GM23338 (cell line): Measurements from ENCODE around the gene DTD1. TPM values are rescaled to one million over a fixed set of nuclear protein-coding genes. Genes with fewer than 3 reads are reported as not detected.
A peak's percentile ranks its signal among the peaks of the same experiment; 100 is the strongest.

ENCODE experiments used
- ATAC-seq: fragments of 200-7000 bp; cut with Tn5 transposase; 3 replicates; pipeline ENCODE4 v1.9.1; 2020
- DNase-seq: peaks from one replicate; pipeline ENCODE4 v3.0.0-alpha.2; 2015; ENCODE audit warnings: low spot score
- H2AFZ ChIP-seq: fragments of 200-600 bp; sonication (generic); 2 replicates; pipeline ENCODE4 v1.8.0; 2016; ENCODE audit warnings: antibody characterized with exemption, mild to moderate bottlenecking, moderate library complexity
- H3F3A ChIP-seq: fragments of 200-600 bp; sonication (generic); replicated peaks from 2 replicates; pipeline ENCODE4 v1.8.0; 2017; ENCODE audit warnings: antibody characterized with exemption, mixed run types, low read depth
- H3K27ac ChIP-seq: fragments of 200-600 bp; sonication (generic); 2 replicates; pipeline ENCODE4 v1.6.1; 2016; ENCODE audit warnings: low read depth
- H3K27me3 ChIP-seq: fragments of 200-600 bp; sonication (generic); 2 replicates; pipeline ENCODE4 v1.8.0; 2016; ENCODE audit warnings: mild to moderate bottlenecking, mixed run types, moderate library complexity; ENCODE audit not compliant: insufficient read depth
- H3K36me3 ChIP-seq: fragments of 200-600 bp; sonication (generic); 2 replicates; pipeline ENCODE4 v1.8.0; 2016; ENCODE audit warnings: mild to moderate bottlenecking; ENCODE audit not compliant: insufficient read depth
- H3K4me1 ChIP-seq: fragments of 200-600 bp; sonication (generic); 2 replicates; pipeline ENCODE4 v1.8.0; 2016; ENCODE audit warnings: mild to moderate bottlenecking, moderate library complexity; ENCODE audit not compliant: insufficient read depth
- H3K4me2 ChIP-seq: fragments of 200-600 bp; sonication (generic); 2 replicates; pipeline ENCODE4 v1.7.1; 2017; ENCODE audit warnings: mixed run types
- H3K4me3 ChIP-seq: fragments of 200-600 bp; sonication (generic); 2 replicates; pipeline ENCODE4 v1.6.1; 2016; ENCODE audit warnings: mixed run types
- H3K79me2 ChIP-seq: fragments of 200-600 bp; sonication (generic); replicated peaks from 2 replicates; pipeline ENCODE4 v1.8.0; 2017; ENCODE audit warnings: mild to moderate bottlenecking; ENCODE audit not compliant: insufficient read depth
- H3K9me2 ChIP-seq: fragments of 200-600 bp; sonication (generic); 2 replicates; pipeline ENCODE4 v1.8.0; 2017; ENCODE audit not compliant: insufficient read depth
- H4K20me1 ChIP-seq: fragments of 200-600 bp; sonication (generic); replicated peaks from 2 replicates; pipeline ENCODE4 v1.8.0; 2017; ENCODE audit warnings: mild to moderate bottlenecking; ENCODE audit not compliant: insufficient read depth
- H3K27ac Mint-ChIP-seq: 2 replicates; pipeline ENCODE4 v1.8.0; 2020; ENCODE audit warnings: inconsistent platforms, mild to moderate bottlenecking, moderate library complexity, mixed read lengths
- H3K27me3 Mint-ChIP-seq: 3 replicates; pipeline ENCODE4 v1.8.0; 2022; ENCODE audit warnings: low read depth, mild to moderate bottlenecking, moderate library complexity, mixed read lengths, inconsistent platforms; ENCODE audit not compliant: insufficient read depth, poor library complexity
- H3K36me3 Mint-ChIP-seq: 3 replicates; pipeline ENCODE4 v1.8.0; 2021; ENCODE audit warnings: low read depth, mild to moderate bottlenecking, inconsistent platforms, moderate library complexity, mixed read lengths
- H3K4me1 Mint-ChIP-seq: 3 replicates; pipeline ENCODE4 v1.8.0; 2020; ENCODE audit warnings: mild to moderate bottlenecking, inconsistent platforms, mixed read lengths
- H3K4me3 Mint-ChIP-seq: 3 replicates; pipeline ENCODE4 v1.8.0; 2021; ENCODE audit warnings: moderate library complexity, mild to moderate bottlenecking, inconsistent platforms, mixed read lengths
- H3K9me3 Mint-ChIP-seq: 3 replicates; pipeline ENCODE4 v1.8.0; 2020; ENCODE audit warnings: moderate library complexity, mild to moderate bottlenecking, inconsistent platforms, mixed read lengths
- CREB1 ChIP-seq: fragments of 250-450 bp; sonication (Bioruptor Pico); IDR thresholded peaks from 2 replicates; pipeline ENCODE4 v1.5.0; 2020; ENCODE audit warnings: low read depth, mild to moderate bottlenecking, moderate library complexity
- ETS1 ChIP-seq: IDR thresholded peaks from 2 replicates; pipeline ENCODE4 v1.6.1; 2016; ENCODE audit warnings: antibody characterized with exemption
- EZH2 ChIP-seq: fragments of 200-600 bp; sonication (generic); IDR thresholded peaks from one replicate; pipeline ENCODE4 v1.8.0; 2017; ENCODE audit warnings: antibody characterized with exemption, mild to moderate bottlenecking, low read depth; ENCODE audit not compliant: unreplicated experiment
- EZH2phosphoT487 ChIP-seq: fragments of 200-600 bp; sonication (generic); IDR thresholded peaks from one replicate; pipeline ENCODE4 v1.8.1; 2018; ENCODE audit warnings: antibody characterized with exemption; ENCODE audit not compliant: unreplicated experiment
- JUNB ChIP-seq: IDR thresholded peaks from one replicate; pipeline ENCODE4 v1.6.1; 2016; ENCODE audit warnings: antibody characterized with exemption; ENCODE audit not compliant: unreplicated experiment
- NANOG ChIP-seq: IDR thresholded peaks from 2 replicates; pipeline ENCODE4 v1.6.1; 2016; ENCODE audit warnings: antibody characterized with exemption, borderline replicate concordance
- POLR2AphosphoS5 ChIP-seq: IDR thresholded peaks from 2 replicates; pipeline ENCODE4 v1.6.1; 2016; ENCODE audit warnings: antibody characterized with exemption, low read depth
- REST ChIP-seq: IDR thresholded peaks from one replicate; pipeline ENCODE4 v1.6.1; 2018; ENCODE audit warnings: antibody characterized with exemption; ENCODE audit not compliant: unreplicated experiment
- STAT1 ChIP-seq: IDR thresholded peaks from one replicate; pipeline ENCODE4 v1.6.1; 2016; ENCODE audit warnings: antibody characterized with exemption; ENCODE audit not compliant: unreplicated experiment
- ZNF114 ChIP-seq: fragments of 250-450 bp; sonication (Bioruptor Pico); IDR thresholded peaks from 2 replicates; pipeline ENCODE4 v1.5.0; 2020; ENCODE audit warnings: mild to moderate bottlenecking, moderate library complexity
- ZNF331 ChIP-seq: fragments of 250-450 bp; sonication (Bioruptor Pico); IDR thresholded peaks from 2 replicates; pipeline ENCODE4 v1.5.0; 2020; ENCODE audit warnings: low read depth, mild to moderate bottlenecking, moderate library complexity
- polyA plus RNA-seq: library from polyadenylated mRNA; unstranded; fragments of >200 nt; fragmentation: Nextera tagmentation; extraction: Ambion mirVana; gene quantifications from 2 replicates; pipeline ENCODE4 v1.2.1, GENCODE V29; 2016
- total RNA-seq: library from RNA; depleted of rRNA; stranded (reverse); fragments of >200 nt; shearing (Covaris generic); gene quantifications from 2 replicates; pipeline ENCODE4 v1.2.3, GENCODE V29; 2014
- TF ChIP-seq, protein P1 (sequence below), 2 experiments: fragments of 200-600 bp in 1 of 2; sonication (generic) in 1 of 2; conservative IDR thresholded peaks; 2 replicates each; pipeline versions ENCODE4 v1.5.1 to v1.6.1; 2016 to 2017; ENCODE audit warnings: antibody characterized with exemption in 2 of 2, low read depth in 2 of 2, mild to moderate bottlenecking in 2 of 2, moderate library complexity in 1 of 2
- TF ChIP-seq, protein P2 (sequence below): fragments of 250-450 bp; sonication (Bioruptor Pico); IDR thresholded peaks from 2 replicates; pipeline ENCODE4 v1.5.0; 2020; ENCODE audit warnings: mild to moderate bottlenecking, moderate library complexity

DTD1 gene
- total and polyA plus RNA-seq, 2 experiments from 2014 or later = 69.8 to 74.0 TPM

- H3K9me3 Mint-ChIP-seq = no peaks in the 10 kb centered on the region
- peaks cover 25% of the 10 kb centered on the region for H3K4me1 Mint-ChIP-seq
- no peak for TF ChIP-seq ZNF114 (CRISPR knock-in tag)
- TF ChIP-seq EZH2phosphoT487 = no peak
- no peak for TF ChIP-seq REST
- no peak for TF ChIP-seq CREB1 (CRISPR knock-in tag)
- no peak for TF ChIP-seq STAT1
- no peak for TF ChIP-seq EZH2
- TF ChIP-seq, protein P1, sequence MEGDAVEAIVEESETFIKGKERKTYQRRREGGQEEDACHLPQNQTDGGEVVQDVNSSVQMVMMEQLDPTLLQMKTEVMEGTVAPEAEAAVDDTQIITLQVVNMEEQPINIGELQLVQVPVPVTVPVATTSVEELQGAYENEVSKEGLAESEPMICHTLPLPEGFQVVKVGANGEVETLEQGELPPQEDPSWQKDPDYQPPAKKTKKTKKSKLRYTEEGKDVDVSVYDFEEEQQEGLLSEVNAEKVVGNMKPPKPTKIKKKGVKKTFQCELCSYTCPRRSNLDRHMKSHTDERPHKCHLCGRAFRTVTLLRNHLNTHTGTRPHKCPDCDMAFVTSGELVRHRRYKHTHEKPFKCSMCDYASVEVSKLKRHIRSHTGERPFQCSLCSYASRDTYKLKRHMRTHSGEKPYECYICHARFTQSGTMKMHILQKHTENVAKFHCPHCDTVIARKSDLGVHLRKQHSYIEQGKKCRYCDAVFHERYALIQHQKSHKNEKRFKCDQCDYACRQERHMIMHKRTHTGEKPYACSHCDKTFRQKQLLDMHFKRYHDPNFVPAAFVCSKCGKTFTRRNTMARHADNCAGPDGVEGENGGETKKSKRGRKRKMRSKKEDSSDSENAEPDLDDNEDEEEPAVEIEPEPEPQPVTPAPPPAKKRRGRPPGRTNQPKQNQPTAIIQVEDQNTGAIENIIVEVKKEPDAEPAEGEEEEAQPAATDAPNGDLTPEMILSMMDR (conservative IDR thresholded peaks at IDR 0.05; ENCODE audit: low read depth in 2 of 2) = no peak
- no peak for TF ChIP-seq ZNF331 (CRISPR knock-in tag)
- TF ChIP-seq ETS1 = no peak
- TF ChIP-seq JUNB = no peak
- no peak for TF ChIP-seq POLR2AphosphoS5
- TF ChIP-seq NANOG = no peak
- TF ChIP-seq, protein P2, sequence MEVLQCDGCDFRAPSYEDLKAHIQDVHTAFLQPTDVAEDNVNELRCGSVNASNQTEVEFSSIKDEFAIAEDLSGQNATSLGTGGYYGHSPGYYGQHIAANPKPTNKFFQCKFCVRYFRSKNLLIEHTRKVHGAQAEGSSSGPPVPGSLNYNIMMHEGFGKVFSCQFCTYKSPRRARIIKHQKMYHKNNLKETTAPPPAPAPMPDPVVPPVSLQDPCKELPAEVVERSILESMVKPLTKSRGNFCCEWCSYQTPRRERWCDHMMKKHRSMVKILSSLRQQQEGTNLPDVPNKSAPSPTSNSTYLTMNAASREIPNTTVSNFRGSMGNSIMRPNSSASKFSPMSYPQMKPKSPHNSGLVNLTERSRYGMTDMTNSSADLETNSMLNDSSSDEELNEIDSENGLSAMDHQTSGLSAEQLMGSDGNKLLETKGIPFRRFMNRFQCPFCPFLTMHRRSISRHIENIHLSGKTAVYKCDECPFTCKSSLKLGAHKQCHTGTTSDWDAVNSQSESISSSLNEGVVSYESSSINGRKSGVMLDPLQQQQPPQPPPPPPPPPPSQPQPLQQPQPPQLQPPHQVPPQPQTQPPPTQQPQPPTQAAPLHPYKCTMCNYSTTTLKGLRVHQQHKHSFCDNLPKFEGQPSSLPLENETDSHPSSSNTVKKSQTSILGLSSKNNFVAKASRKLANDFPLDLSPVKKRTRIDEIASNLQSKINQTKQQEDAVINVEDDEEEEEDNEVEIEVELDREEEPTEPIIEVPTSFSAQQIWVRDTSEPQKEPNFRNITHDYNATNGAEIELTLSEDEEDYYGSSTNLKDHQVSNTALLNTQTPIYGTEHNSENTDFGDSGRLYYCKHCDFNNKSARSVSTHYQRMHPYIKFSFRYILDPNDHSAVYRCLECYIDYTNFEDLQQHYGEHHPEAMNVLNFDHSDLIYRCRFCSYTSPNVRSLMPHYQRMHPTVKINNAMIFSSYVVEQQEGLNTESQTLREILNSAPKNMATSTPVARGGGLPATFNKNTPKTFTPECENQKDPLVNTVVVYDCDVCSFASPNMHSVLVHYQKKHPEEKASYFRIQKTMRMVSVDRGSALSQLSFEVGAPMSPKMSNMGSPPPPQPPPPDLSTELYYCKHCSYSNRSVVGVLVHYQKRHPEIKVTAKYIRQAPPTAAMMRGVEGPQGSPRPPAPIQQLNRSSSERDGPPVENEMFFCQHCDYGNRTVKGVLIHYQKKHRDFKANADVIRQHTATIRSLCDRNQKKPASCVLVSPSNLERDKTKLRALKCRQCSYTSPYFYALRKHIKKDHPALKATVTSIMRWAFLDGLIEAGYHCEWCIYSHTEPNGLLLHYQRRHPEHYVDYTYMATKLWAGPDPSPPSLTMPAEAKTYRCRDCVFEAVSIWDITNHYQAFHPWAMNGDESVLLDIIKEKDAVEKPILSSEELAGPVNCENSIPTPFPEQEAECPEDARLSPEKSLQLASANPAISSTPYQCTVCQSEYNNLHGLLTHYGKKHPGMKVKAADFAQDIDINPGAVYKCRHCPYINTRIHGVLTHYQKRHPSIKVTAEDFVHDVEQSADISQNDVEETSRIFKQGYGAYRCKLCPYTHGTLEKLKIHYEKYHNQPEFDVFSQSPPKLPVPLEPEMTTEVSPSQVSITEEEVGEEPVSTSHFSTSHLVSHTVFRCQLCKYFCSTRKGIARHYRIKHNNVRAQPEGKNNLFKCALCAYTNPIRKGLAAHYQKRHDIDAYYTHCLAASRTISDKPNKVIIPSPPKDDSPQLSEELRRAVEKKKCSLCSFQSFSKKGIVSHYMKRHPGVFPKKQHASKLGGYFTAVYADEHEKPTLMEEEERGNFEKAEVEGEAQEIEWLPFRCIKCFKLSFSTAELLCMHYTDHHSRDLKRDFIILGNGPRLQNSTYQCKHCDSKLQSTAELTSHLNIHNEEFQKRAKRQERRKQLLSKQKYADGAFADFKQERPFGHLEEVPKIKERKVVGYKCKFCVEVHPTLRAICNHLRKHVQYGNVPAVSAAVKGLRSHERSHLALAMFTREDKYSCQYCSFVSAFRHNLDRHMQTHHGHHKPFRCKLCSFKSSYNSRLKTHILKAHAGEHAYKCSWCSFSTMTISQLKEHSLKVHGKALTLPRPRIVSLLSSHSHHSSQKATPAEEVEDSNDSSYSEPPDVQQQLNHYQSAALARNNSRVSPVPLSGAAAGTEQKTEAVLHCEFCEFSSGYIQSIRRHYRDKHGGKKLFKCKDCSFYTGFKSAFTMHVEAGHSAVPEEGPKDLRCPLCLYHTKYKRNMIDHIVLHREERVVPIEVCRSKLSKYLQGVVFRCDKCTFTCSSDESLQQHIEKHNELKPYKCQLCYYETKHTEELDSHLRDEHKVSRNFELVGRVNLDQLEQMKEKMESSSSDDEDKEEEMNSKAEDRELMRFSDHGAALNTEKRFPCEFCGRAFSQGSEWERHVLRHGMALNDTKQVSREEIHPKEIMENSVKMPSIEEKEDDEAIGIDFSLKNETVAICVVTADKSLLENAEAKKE = no peak
- DNase-seq = peak; percentile 90
- H3K27me3 ChIP-seq = no peaks in the 10 kb centered on the region
- peaks cover 5% of the 10 kb centered on the region for H3K27me3 Mint-ChIP-seq
- no peaks in the 10 kb centered on the region; the same call in 1 of the 3 replicates for H3K36me3 Mint-ChIP-seq
- no peak overlapping the region for H3K4me3 Mint-ChIP-seq
- ATAC-seq = peak; percentile 15
- H3K79me2 ChIP-seq = peaks cover 1% of the 10 kb centered on the region
- H4K20me1 ChIP-seq = no peaks in the 10 kb centered on the region
- H3K4me3 ChIP-seq = no peak overlapping the region
- peaks cover 18% of the 10 kb centered on the region for H3K4me1 ChIP-seq
- H3K9me2 ChIP-seq = peaks cover 5% of the 10 kb centered on the region; the same call in 1 of the 2 replicates
- H2AFZ ChIP-seq = no peak overlapping the region
- peaks cover 3% of the 10 kb centered on the region; the same call in 1 of the 2 replicates for H3F3A ChIP-seq
- no peak overlapping the region for H3K4me2 ChIP-seq
- H3K27ac Mint-ChIP-seq = peak overlapping the region; percentile 49; the same call in 1 of the 2 replicates
- H3K36me3 ChIP-seq = no peaks in the 10 kb centered on the region
- H3K27ac ChIP-seq = peak overlapping the region; percentile 41; the same call in 1 of the 2 replicates
Observed at GRCh38 chr20:18585134-18585533, 2.7 kb upstream of the DTD1 start.
